ENCODE results near the gene PIGV. TPM values are rescaled to one million over a fixed set of nuclear protein-coding genes. Genes with fewer than 3 reads are reported as not detected.

The PIGV gene
- total and polyA plus RNA-seq, 2 of the 4 experiments (the other 2 are of a cell fraction), result 7.2 to 10.6 TPM

- H4K91ac ChIP-seq (ENCODE audit: insufficient read depth, low read depth, low read length), result peak overlapping the region; percentile 92
- in situ Hi-C loops (cut with MboI; ENCODE audit: low sequenced_read_pairs), result no loop called here
- peak overlapping the region; percentile 86 for H3K18ac ChIP-seq (ENCODE audit: low read depth, low read length)
- H2AK9ac ChIP-seq (replicated peaks; ENCODE audit: low read depth, low read length, poor library complexity), result peak overlapping the region; percentile 91
- peak overlapping the region; percentile 97 for H3K4ac ChIP-seq (ENCODE audit: low read depth, low read length)
- H3K4me1 ChIP-seq (ENCODE audit: control insufficient read depth, insufficient read depth, low read length), result peaks cover 37% of the 10 kb centered on the region
- ATAC-seq (ENCODE audit: low read depth), result peak; percentile 83
- peaks cover 45 to 73% of the 10 kb centered on the region in 2 experiments for H3K79me1 ChIP-seq (ENCODE audit: low read depth in 1 of 2, low read length in 2 of 2)
- dilution Hi-C loops (cut with HindIII; ENCODE audit: low sequenced_read_pairs, unreplicated experiment), result no loop called here
- no TSS peak for BruUV-seq (replicated peaks)
- ChIA-PET POLR2A (ENCODE audit: unreplicated experiment) (interaction anchor here (1.0 kb wide), 1 partner anchor 74 kb away, joined by 3 read pairs; no protein-coding TSS in a partner anchor), CTCF (interaction anchor here (1.1 kb wide), 1 partner anchor 80 kb away, joined by 3 read pairs; no protein-coding TSS in a partner anchor)
- no CpG with 5 or more reads among the region's 2 CpGs for whole genome bisulfite sequencing, 2 experiments (ENCODE audit: extremely low coverage in 2 of 2, insufficient read length in 1 of 2)
- peak overlapping the region; percentile 78 for H3K56ac ChIP-seq (ENCODE audit: extremely low read depth, insufficient read depth, low read length)
- peak overlapping the region; percentile 96 for H3K14ac ChIP-seq (replicated peaks; ENCODE audit: low read depth, low read length)
- H3K4me3 ChIP-seq (ENCODE audit: insufficient read depth, low read depth, low read length), result no peak overlapping the region
- H3K9me1 ChIP-seq (ENCODE audit: insufficient read depth, low read length), result peaks cover 40% of the 10 kb centered on the region
- H2BK15ac ChIP-seq (ENCODE audit: low read depth, low read length), result peak overlapping the region; percentile 84; the same call in 2 of the 3 replicates
- peak overlapping the region; percentile 94 for H2BK120ac ChIP-seq (ENCODE audit: low read depth, low read length)
- peak overlapping the region; percentile 58 for H2AFZ ChIP-seq (replicated peaks; ENCODE audit: low read length, poor library complexity)
- H2AK5ac ChIP-seq (ENCODE audit: low read depth, low read length), result peak overlapping the region; percentile 96
- DNase-seq, result peak; percentile 99
- H3K4me2 ChIP-seq (ENCODE audit: low read depth, low read length), result peak overlapping the region; percentile 49; the same call in 1 of the 2 replicates
- H3K27ac ChIP-seq (ENCODE audit: insufficient read depth, low read length), result peak overlapping the region; percentile 96
- H4K20me1 ChIP-seq (ENCODE audit: insufficient read depth, low read length), result peaks cover 28% of the 10 kb centered on the region
- H3K9me3 ChIP-seq (ENCODE audit: control insufficient read depth, insufficient read depth, low read length), result no peaks in the 10 kb centered on the region
- peak overlapping the region; percentile 91 for H2BK20ac ChIP-seq (ENCODE audit: low read depth, low read length)
- peak overlapping the region; percentile 72 for H4K5ac ChIP-seq (ENCODE audit: low read depth, low read length)
- H3K27me3 ChIP-seq (ENCODE audit: control insufficient read depth, insufficient read depth, low read length), result no peaks in the 10 kb centered on the region
- H3K36me3 ChIP-seq (ENCODE audit: control insufficient read depth, insufficient read depth, low read length), result peaks cover 66% of the 10 kb centered on the region
- peak overlapping the region; percentile 89 for H3K23ac ChIP-seq (ENCODE audit: low read depth, low read length)
- peak overlapping the region; percentile 99 for H2BK5ac ChIP-seq (ENCODE audit: low read depth, low read length, poor library complexity, severe bottlenecking)
- H4K8ac ChIP-seq (ENCODE audit: low read depth in 2 of 2, low read length in 2 of 2), result peak overlapping the region; percentile 45 to 95
- 0 out of 2 replicates have a peak overlapping the region, but pooled peaks have one; percentile 5 for H3K9ac ChIP-seq (ENCODE audit: low read depth, low read length)
- intact Hi-C loops (cut with micrococcal nuclease), result loop anchor here (1.0 kb wide), 2 partner anchors 16 to 73 kb away; partner anchors contain the start of gene PIGV
- TF ChIP-seq CEBPB (IDR thresholded peaks at IDR 0.05; ENCODE audit: low read depth, low read length), result no peak; the same call in 1 of the 2 replicates
- TF ChIP-seq MAZ (IDR thresholded peaks at IDR 0.05; ENCODE audit: borderline replicate concordance, low read depth, low read length), result peak; percentile 53; the same call in 1 of the 2 replicates
- TF ChIP-seq NFE2L2 (IDR thresholded peaks at IDR 0.05; ENCODE audit: low read depth, low read length), result peak; percentile 90
- no peak for TF ChIP-seq RCOR1 (IDR thresholded peaks at IDR 0.05; ENCODE audit: insufficient replicate concordance, low read length)
- peak; percentile 7; the same call in 1 of the 2 replicates for TF ChIP-seq RAD21 (IDR thresholded peaks at IDR 0.05; ENCODE audit: low read length)
- TF ChIP-seq POLR2A (IDR thresholded peaks at IDR 0.05; ENCODE audit: low read depth, low read length), result peak; percentile 60; the same call in 1 of the 2 replicates
- no peak for TF ChIP-seq RFX5 (IDR thresholded peaks at IDR 0.05; ENCODE audit: low read depth, low read length)
- TF ChIP-seq MXI1 (IDR thresholded peaks at IDR 0.05; ENCODE audit: borderline replicate concordance, low read depth, low read length), result peak; percentile 37; the same call in 1 of the 2 replicates
- TF ChIP-seq, protein P1, sequence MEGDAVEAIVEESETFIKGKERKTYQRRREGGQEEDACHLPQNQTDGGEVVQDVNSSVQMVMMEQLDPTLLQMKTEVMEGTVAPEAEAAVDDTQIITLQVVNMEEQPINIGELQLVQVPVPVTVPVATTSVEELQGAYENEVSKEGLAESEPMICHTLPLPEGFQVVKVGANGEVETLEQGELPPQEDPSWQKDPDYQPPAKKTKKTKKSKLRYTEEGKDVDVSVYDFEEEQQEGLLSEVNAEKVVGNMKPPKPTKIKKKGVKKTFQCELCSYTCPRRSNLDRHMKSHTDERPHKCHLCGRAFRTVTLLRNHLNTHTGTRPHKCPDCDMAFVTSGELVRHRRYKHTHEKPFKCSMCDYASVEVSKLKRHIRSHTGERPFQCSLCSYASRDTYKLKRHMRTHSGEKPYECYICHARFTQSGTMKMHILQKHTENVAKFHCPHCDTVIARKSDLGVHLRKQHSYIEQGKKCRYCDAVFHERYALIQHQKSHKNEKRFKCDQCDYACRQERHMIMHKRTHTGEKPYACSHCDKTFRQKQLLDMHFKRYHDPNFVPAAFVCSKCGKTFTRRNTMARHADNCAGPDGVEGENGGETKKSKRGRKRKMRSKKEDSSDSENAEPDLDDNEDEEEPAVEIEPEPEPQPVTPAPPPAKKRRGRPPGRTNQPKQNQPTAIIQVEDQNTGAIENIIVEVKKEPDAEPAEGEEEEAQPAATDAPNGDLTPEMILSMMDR (conservative IDR thresholded peaks at IDR 0.05; ENCODE audit: low read depth, low read length), result no peak
- TF ChIP-seq, protein P2, sequence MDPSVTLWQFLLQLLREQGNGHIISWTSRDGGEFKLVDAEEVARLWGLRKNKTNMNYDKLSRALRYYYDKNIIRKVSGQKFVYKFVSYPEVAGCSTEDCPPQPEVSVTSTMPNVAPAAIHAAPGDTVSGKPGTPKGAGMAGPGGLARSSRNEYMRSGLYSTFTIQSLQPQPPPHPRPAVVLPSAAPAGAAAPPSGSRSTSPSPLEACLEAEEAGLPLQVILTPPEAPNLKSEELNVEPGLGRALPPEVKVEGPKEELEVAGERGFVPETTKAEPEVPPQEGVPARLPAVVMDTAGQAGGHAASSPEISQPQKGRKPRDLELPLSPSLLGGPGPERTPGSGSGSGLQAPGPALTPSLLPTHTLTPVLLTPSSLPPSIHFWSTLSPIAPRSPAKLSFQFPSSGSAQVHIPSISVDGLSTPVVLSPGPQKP (IDR thresholded peaks at IDR 0.05; ENCODE audit: borderline replicate concordance, low read depth, low read length), result no peak
- TF ChIP-seq BHLHE40 (IDR thresholded peaks at IDR 0.05; ENCODE audit: low read depth, low read length), result peak; percentile 82
- TF ChIP-seq USF2 (IDR thresholded peaks at IDR 0.05; ENCODE audit: low read depth, low read length), result no peak
- TF ChIP-seq SMC3 (IDR thresholded peaks at IDR 0.05; ENCODE audit: low read depth, low read length), result no peak
- TF ChIP-seq CHD1 (IDR thresholded peaks at IDR 0.05; ENCODE audit: low read depth, low read length), result no peak
These were observed 16.0 kb upstream of the PIGV start for GRCh38 chr1:26771643-26772321.
